Measurements from ENCODE around the gene DCLK3.

Gene DCLK3

GRCh38 chr3:36677331-36678007 lies 86.9 kb downstream of the DCLK3 start:
- DNase-seq (ENCODE audit: low read depth in 2 of 2), result no peak

GRCh38 chr3:36674816-36675215 lies 89.5 kb downstream of the DCLK3 start:
- no peak for DNase-seq (ENCODE audit: low read depth in 2 of 2)

GRCh38 chr3:36669764-36670163 lies 94.6 kb downstream of the DCLK3 start:
- no peak for DNase-seq (ENCODE audit: low read depth in 2 of 2)

- no peak for DNase-seq (ENCODE audit: low read depth in 2 of 2)
Observed at GRCh38 chr3:36666166-36666565, 98.2 kb downstream of the DCLK3 start.

GRCh38 chr3:36663666-36664291 lies 100.6 kb downstream of the DCLK3 start:
- DNase-seq (ENCODE audit: low read depth in 2 of 2), result no peak

- no peak for DNase-seq (ENCODE audit: low read depth in 2 of 2)
Observed at GRCh38 chr3:36662626-36663025, 101.7 kb downstream of the DCLK3 start.

All from stimulated activated CD4-positive, alpha-beta T cell treated with anti-CD3 and anti-CD28 coated beads, Interleukin-15, amount 100 ng/mL, for 48 hours (primary cell).